Measurements from ENCODE around the gene LMF2.

The LMF2 gene

GRCh38 chr22:50473088-50473487 lies 34.4 kb downstream of the LMF2 start:
- H3K4me2 ChIP-seq (ENCODE audit: low read length): peak overlapping the region; percentile 100
- H3K27me3 ChIP-seq (ENCODE audit: control insufficient read depth, insufficient read depth, low read length): no peaks in the 10 kb centered on the region
- no peaks in the 10 kb centered on the region for H3K36me3 ChIP-seq (ENCODE audit: insufficient read depth, low read length)
- H3K4me1 ChIP-seq (ENCODE audit: control insufficient read depth, insufficient read depth, low read length): peaks cover 46% of the 10 kb centered on the region
- peak overlapping the region; percentile 87 for H3K4me3 ChIP-seq (ENCODE audit: low read length)
- H3K9me3 ChIP-seq (replicated peaks; ENCODE audit: low read length): no peaks in the 10 kb centered on the region
- peak overlapping the region; percentile 86 for H3K9ac ChIP-seq (ENCODE audit: low read depth, low read length)

- Histone ChIP-seq H3K9me3 (replicated peaks; ENCODE audit: low read length) (no peaks in the 10 kb centered on the region), H3K9ac (ENCODE audit: low read depth, low read length) (no peak overlapping the region), H3K4me1 (ENCODE audit: control insufficient read depth, insufficient read depth, low read length) (peaks cover 46% of the 10 kb centered on the region), H3K36me3 (ENCODE audit: insufficient read depth, low read length) (peaks cover 5% of the 10 kb centered on the region), H3K4me2 (ENCODE audit: low read length) (no peak overlapping the region), H3K27me3 (ENCODE audit: control insufficient read depth, insufficient read depth, low read length) (no peaks in the 10 kb centered on the region), H3K4me3 (ENCODE audit: low read length) (no peak overlapping the region)
Observed at GRCh38 chr22:50471962-50472361, 35.5 kb downstream of the LMF2 start.

- H3K9ac ChIP-seq (ENCODE audit: low read depth, low read length): no peak overlapping the region
- H3K27me3 ChIP-seq (ENCODE audit: control insufficient read depth, insufficient read depth, low read length): no peaks in the 10 kb centered on the region
- H3K9me3 ChIP-seq (replicated peaks; ENCODE audit: low read length): no peaks in the 10 kb centered on the region
- H3K4me2 ChIP-seq (ENCODE audit: low read length): no peak overlapping the region
- H3K4me3 ChIP-seq (ENCODE audit: low read length): no peak overlapping the region
- peaks cover 46% of the 10 kb centered on the region for H3K4me1 ChIP-seq (ENCODE audit: control insufficient read depth, insufficient read depth, low read length)
- H3K36me3 ChIP-seq (ENCODE audit: insufficient read depth, low read length): peaks cover 11% of the 10 kb centered on the region
Observed at GRCh38 chr22:50471197-50471847, 36.2 kb downstream of the LMF2 start.

GRCh38 chr22:50470491-50470890 lies 37.0 kb downstream of the LMF2 start:
- Histone ChIP-seq H3K4me3 (ENCODE audit: low read length) (no peak overlapping the region), H3K9ac (ENCODE audit: low read depth, low read length) (no peak overlapping the region), H3K27me3 (ENCODE audit: control insufficient read depth, insufficient read depth, low read length) (no peaks in the 10 kb centered on the region), H3K36me3 (ENCODE audit: insufficient read depth, low read length) (peaks cover 18% of the 10 kb centered on the region), H3K4me1 (ENCODE audit: control insufficient read depth, insufficient read depth, low read length) (peaks cover 44% of the 10 kb centered on the region), H3K4me2 (ENCODE audit: low read length) (peak overlapping the region; percentile 39), H3K9me3 (replicated peaks; ENCODE audit: low read length) (no peaks in the 10 kb centered on the region)

- Histone ChIP-seq H3K27me3 (ENCODE audit: control insufficient read depth, insufficient read depth, low read length) (no peaks in the 10 kb centered on the region), H3K4me1 (ENCODE audit: control insufficient read depth, insufficient read depth, low read length) (peaks cover 40% of the 10 kb centered on the region), H3K4me3 (ENCODE audit: low read length) (no peak overlapping the region), H3K4me2 (ENCODE audit: low read length) (peak overlapping the region; percentile 39), H3K9ac (ENCODE audit: low read depth, low read length) (no peak overlapping the region), H3K9me3 (replicated peaks; ENCODE audit: low read length) (no peaks in the 10 kb centered on the region), H3K36me3 (ENCODE audit: insufficient read depth, low read length) (peaks cover 23% of the 10 kb centered on the region)
Observed at GRCh38 chr22:50469377-50470305, 37.9 kb downstream of the LMF2 start.

GRCh38 chr22:50468626-50469025 lies 38.9 kb downstream of the LMF2 start:
- Histone ChIP-seq H3K9ac (ENCODE audit: low read depth, low read length) (no peak overlapping the region), H3K4me3 (ENCODE audit: low read length) (no peak overlapping the region), H3K27me3 (ENCODE audit: control insufficient read depth, insufficient read depth, low read length) (no peaks in the 10 kb centered on the region), H3K4me2 (ENCODE audit: low read length) (no peak overlapping the region), H3K36me3 (ENCODE audit: insufficient read depth, low read length) (peaks cover 33% of the 10 kb centered on the region), H3K9me3 (replicated peaks; ENCODE audit: low read length) (no peaks in the 10 kb centered on the region), H3K4me1 (ENCODE audit: control insufficient read depth, insufficient read depth, low read length) (peaks cover 35% of the 10 kb centered on the region)

GRCh38 chr22:50467773-50468440 lies 39.6 kb downstream of the LMF2 start:
- Histone ChIP-seq H3K9ac (ENCODE audit: low read depth, low read length) (no peak overlapping the region), H3K4me1 (ENCODE audit: control insufficient read depth, insufficient read depth, low read length) (peaks cover 28% of the 10 kb centered on the region), H3K4me3 (ENCODE audit: low read length) (no peak overlapping the region), H3K4me2 (ENCODE audit: low read length) (no peak overlapping the region), H3K27me3 (ENCODE audit: control insufficient read depth, insufficient read depth, low read length) (no peaks in the 10 kb centered on the region), H3K36me3 (ENCODE audit: insufficient read depth, low read length) (peaks cover 40% of the 10 kb centered on the region), H3K9me3 (replicated peaks; ENCODE audit: low read length) (no peaks in the 10 kb centered on the region)

- Histone ChIP-seq H3K36me3 (ENCODE audit: insufficient read depth, low read length) (peaks cover 43% of the 10 kb centered on the region), H3K9me3 (replicated peaks; ENCODE audit: low read length) (no peaks in the 10 kb centered on the region), H3K4me2 (ENCODE audit: low read length) (no peak overlapping the region), H3K9ac (ENCODE audit: low read depth, low read length) (no peak overlapping the region), H3K27me3 (ENCODE audit: control insufficient read depth, insufficient read depth, low read length) (no peaks in the 10 kb centered on the region), H3K4me1 (ENCODE audit: control insufficient read depth, insufficient read depth, low read length) (peaks cover 26% of the 10 kb centered on the region), H3K4me3 (ENCODE audit: low read length) (no peak overlapping the region)
Observed at GRCh38 chr22:50467341-50467740, 40.2 kb downstream of the LMF2 start.

GRCh38 chr22:50465066-50465930 lies 42.2 kb downstream of the LMF2 start:
- no peak overlapping the region for H3K4me3 ChIP-seq (ENCODE audit: low read length)
- H3K9ac ChIP-seq (ENCODE audit: low read depth, low read length): no peak overlapping the region
- H3K4me2 ChIP-seq (ENCODE audit: low read length): no peak overlapping the region
- no peaks in the 10 kb centered on the region for H3K27me3 ChIP-seq (ENCODE audit: control insufficient read depth, insufficient read depth, low read length)
- H3K36me3 ChIP-seq (ENCODE audit: insufficient read depth, low read length): peaks cover 58% of the 10 kb centered on the region
- H3K9me3 ChIP-seq (replicated peaks; ENCODE audit: low read length): no peaks in the 10 kb centered on the region
- peaks cover 13% of the 10 kb centered on the region for H3K4me1 ChIP-seq (ENCODE audit: control insufficient read depth, insufficient read depth, low read length)

- H3K9ac ChIP-seq (ENCODE audit: low read depth, low read length): no peak overlapping the region
Observed at GRCh38 chr22:50464451-50464850, 43.1 kb downstream of the LMF2 start.

More at GRCh38 chr22:50464451-50464850, 43.1 kb downstream of the LMF2 start:
- Histone ChIP-seq H3K4me2 (ENCODE audit: low read length) (no peak overlapping the region), H3K27me3 (ENCODE audit: control insufficient read depth, insufficient read depth, low read length) (no peaks in the 10 kb centered on the region), H3K4me1 (ENCODE audit: control insufficient read depth, insufficient read depth, low read length) (peaks cover 4% of the 10 kb centered on the region), H3K4me3 (ENCODE audit: low read length) (no peak overlapping the region), H3K9me3 (replicated peaks; ENCODE audit: low read length) (no peaks in the 10 kb centered on the region), H3K36me3 (ENCODE audit: insufficient read depth, low read length) (peaks cover 61% of the 10 kb centered on the region)
